LNCaP clone FGC (cell line): ENCODE results near the gene RAPGEF2.
"Not testable (repeated sequence)": the region's sequence is repeated elsewhere in the genome, so short reads cannot be mapped to it uniquely, and the experiment has no call there.

ENCODE experiments used
- DNase-seq: peaks from one replicate; pipeline ENCODE4 v3.0.0-alpha.2; 2011; ENCODE audit warnings: low read depth
- H3K4me3 ChIP-seq: 2 replicates; pipeline ENCODE4 v1.5.1; 2011; ENCODE audit warnings: mild to moderate bottlenecking, low read depth, low read length, control low read depth
- TF ChIP-seq, protein P1 (sequence below): IDR thresholded peaks from 2 replicates; pipeline ENCODE4 v1.5.1; 2012; ENCODE audit warnings: mild to moderate bottlenecking; ENCODE audit not compliant: control insufficient read depth, insufficient read depth; ENCODE audit errors: extremely low read depth

Gene RAPGEF2

GRCh38 chr4:159160242-159160641 is 57.4 kb downstream of the RAPGEF2 start:
- TF ChIP-seq, protein P1, sequence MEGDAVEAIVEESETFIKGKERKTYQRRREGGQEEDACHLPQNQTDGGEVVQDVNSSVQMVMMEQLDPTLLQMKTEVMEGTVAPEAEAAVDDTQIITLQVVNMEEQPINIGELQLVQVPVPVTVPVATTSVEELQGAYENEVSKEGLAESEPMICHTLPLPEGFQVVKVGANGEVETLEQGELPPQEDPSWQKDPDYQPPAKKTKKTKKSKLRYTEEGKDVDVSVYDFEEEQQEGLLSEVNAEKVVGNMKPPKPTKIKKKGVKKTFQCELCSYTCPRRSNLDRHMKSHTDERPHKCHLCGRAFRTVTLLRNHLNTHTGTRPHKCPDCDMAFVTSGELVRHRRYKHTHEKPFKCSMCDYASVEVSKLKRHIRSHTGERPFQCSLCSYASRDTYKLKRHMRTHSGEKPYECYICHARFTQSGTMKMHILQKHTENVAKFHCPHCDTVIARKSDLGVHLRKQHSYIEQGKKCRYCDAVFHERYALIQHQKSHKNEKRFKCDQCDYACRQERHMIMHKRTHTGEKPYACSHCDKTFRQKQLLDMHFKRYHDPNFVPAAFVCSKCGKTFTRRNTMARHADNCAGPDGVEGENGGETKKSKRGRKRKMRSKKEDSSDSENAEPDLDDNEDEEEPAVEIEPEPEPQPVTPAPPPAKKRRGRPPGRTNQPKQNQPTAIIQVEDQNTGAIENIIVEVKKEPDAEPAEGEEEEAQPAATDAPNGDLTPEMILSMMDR, result no peak
- H3K4me3 ChIP-seq, result no peak overlapping the region
- no peak for DNase-seq

DNA sequence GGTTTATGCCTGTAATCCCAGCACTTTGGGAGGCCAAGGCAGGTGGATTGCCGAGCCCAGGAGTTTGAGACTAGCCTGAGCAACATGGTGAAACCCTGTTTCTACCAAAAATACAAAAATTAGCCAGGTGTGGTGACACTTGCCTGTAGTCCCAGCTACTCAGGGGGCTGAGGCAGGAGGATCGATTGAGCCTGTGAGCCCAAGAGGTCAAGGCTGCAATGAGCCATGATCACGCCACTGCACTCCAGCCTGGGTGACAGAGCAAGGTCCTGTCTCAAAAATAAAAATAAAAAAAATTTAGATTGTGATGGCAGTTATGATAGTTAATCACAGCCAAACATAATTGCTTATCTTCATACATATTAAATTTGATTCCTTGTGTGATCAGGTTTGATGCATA is 58.6 kb downstream of the RAPGEF2 start:
- DNase-seq, H3K4me3 ChIP-seq: not testable (repeated sequence)

GRCh38 chr4:159162576-159162975 is 59.7 kb downstream of the RAPGEF2 start:
- no peak for DNase-seq
- H3K4me3 ChIP-seq, result no peak overlapping the region
- TF ChIP-seq, protein P1, result no peak

- no peak for DNase-seq
- no peak overlapping the region for H3K4me3 ChIP-seq
- TF ChIP-seq, protein P1, result no peak
Measured at GRCh38 chr4:159163521-159163920, 60.6 kb downstream of the RAPGEF2 start.

DNA sequence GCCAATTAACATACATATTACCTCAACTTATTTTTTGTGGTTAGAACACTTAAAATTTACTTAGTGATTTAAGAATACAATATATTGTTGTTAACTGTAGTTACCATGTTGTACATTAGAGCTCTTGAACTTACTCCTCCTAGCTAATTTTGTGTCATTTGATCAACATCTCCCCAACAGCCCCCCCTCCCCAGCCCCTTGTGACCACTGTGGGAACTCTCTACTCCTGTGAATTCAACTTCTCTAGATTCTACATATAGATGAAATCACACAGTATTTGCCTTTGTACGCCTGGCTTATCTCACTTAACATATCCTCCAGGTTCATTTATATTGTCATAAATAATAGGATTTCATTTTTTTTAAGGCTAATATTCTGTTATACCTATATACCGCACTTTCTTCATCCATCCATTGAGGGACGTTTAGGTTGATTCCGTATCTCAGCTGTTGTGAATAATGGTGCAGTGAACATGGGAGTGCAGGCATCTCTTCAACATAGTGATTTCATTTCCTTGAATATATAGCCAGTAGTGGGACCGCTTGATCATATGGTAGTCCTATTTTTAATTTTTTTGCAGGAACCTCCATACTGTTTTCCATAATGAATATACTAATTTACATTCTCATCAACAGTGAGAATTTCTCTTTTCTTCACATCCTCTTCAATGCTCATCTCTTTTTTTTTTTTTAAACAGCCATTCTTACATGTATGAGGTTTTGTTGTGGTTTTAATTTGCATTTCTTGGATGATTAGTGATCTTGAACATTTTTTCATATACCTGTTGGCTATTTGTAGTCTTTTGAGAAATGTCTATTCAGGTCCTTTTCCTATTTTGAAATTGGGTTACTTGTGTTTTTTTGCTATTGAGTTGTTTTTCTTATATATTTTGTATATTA is 66.8 kb downstream of the RAPGEF2 start:
- no peak for DNase-seq
- no peak overlapping the region for H3K4me3 ChIP-seq
- TF ChIP-seq, protein P1, result no peak

- no peak for DNase-seq
- TF ChIP-seq, protein P1, result no peak
- H3K4me3 ChIP-seq, result no peak overlapping the region
Measured at GRCh38 chr4:159171287-159171686, 68.4 kb downstream of the RAPGEF2 start.

GRCh38 chr4:159173886-159174285 is 71.0 kb downstream of the RAPGEF2 start:
- no peak for DNase-seq
- no peak overlapping the region for H3K4me3 ChIP-seq

More at GRCh38 chr4:159173886-159174285, 71.0 kb downstream of the RAPGEF2 start:
- TF ChIP-seq, protein P1, result no peak
